ENCODE measurements around the gene MPDU1.

MPDU1 gene

GRCh38 chr17:7583253-7584109 is at the start of gene MPDU1:
TSS of gene MPDU1 (plus strand) at chr17:7583852. CDS start at chr17:7583863, 11 bp downstream.
- peak; percentile 96 for DNase-seq (ENCODE audit: low read depth in 2 of 2)

GRCh38 chr17:7538050-7538449 is 45.6 kb upstream of the MPDU1 start:
- DNase-seq (ENCODE audit: low read depth in 2 of 2), result no peak

- no peak for DNase-seq (ENCODE audit: low read depth in 2 of 2)
Measured at GRCh38 chr17:7538891-7539545, 44.6 kb upstream of the MPDU1 start.

GRCh38 chr17:7541074-7541621 is 42.5 kb upstream of the MPDU1 start:
- no peak for DNase-seq (ENCODE audit: low read depth in 2 of 2)

GRCh38 chr17:7544911-7545310 is 38.7 kb upstream of the MPDU1 start:
- DNase-seq (ENCODE audit: low read depth in 2 of 2), result no peak

- no peak for DNase-seq (ENCODE audit: low read depth in 2 of 2)
Measured at GRCh38 chr17:7548585-7549400, 34.9 kb upstream of the MPDU1 start, which contains the start of gene TNFSF12. TSS of gene TNFSF12 (plus strand) at chr17:7549058. CDS start at chr17:7549154, 96 bp downstream.

GRCh38 chr17:7549401-7550055 is 34.1 kb upstream of the MPDU1 start:
- DNase-seq (ENCODE audit: low read depth in 2 of 2), result no peak

- no peak for DNase-seq (ENCODE audit: low read depth in 2 of 2)
Measured at GRCh38 chr17:7550344-7550743, 33.3 kb upstream of the MPDU1 start.

- DNase-seq (ENCODE audit: low read depth in 2 of 2), result no peak
Measured at GRCh38 chr17:7551396-7551795, 32.3 kb upstream of the MPDU1 start.

GRCh38 chr17:7552621-7553051 is 31.0 kb upstream of the MPDU1 start:
- no peak for DNase-seq (ENCODE audit: low read depth in 2 of 2)

GRCh38 chr17:7553356-7553755 is 30.3 kb upstream of the MPDU1 start:
- no peak for DNase-seq (ENCODE audit: low read depth in 2 of 2)

GRCh38 chr17:7555320-7555948 is 28.2 kb upstream of the MPDU1 start:
- DNase-seq (ENCODE audit: low read depth in 2 of 2), result no peak

GRCh38 chr17:7556627-7557026 is 27.0 kb upstream of the MPDU1 start:
- no peak for DNase-seq (ENCODE audit: low read depth in 2 of 2)

- DNase-seq (ENCODE audit: low read depth in 2 of 2), result no peak
Measured at GRCh38 chr17:7557147-7557764, 26.4 kb upstream of the MPDU1 start.

GRCh38 chr17:7557775-7558543 is 25.7 kb upstream of the MPDU1 start:
- no peak for DNase-seq (ENCODE audit: low read depth in 2 of 2)

- DNase-seq (ENCODE audit: low read depth in 2 of 2), result no peak
Measured at GRCh38 chr17:7558544-7559319, 24.9 kb upstream of the MPDU1 start, which contains the start of gene TNFSF13. TSS of gene TNFSF13 (plus strand) at chr17:7558750. CDS start at chr17:7559040, 290 bp downstream.

GRCh38 chr17:7559320-7560171 is 24.1 kb upstream of the MPDU1 start:
- no peak for DNase-seq (ENCODE audit: low read depth in 2 of 2)

Data from fibroblast of skin of left biceps (primary cell).